GM18861 (cell line): ENCODE results near the gene EIF1.
"Not testable (repeated sequence)": the region's sequence is repeated elsewhere in the genome, so short reads cannot be mapped to it uniquely, and the experiment has no call there.

Experiments
- ATAC-seq: cut with Tn5 transposase; IDR thresholded peaks from one replicate; pipeline ENCODE4 v1.9.1; 2021; ENCODE audit not compliant: unreplicated experiment

EIF1 gene

DNA sequence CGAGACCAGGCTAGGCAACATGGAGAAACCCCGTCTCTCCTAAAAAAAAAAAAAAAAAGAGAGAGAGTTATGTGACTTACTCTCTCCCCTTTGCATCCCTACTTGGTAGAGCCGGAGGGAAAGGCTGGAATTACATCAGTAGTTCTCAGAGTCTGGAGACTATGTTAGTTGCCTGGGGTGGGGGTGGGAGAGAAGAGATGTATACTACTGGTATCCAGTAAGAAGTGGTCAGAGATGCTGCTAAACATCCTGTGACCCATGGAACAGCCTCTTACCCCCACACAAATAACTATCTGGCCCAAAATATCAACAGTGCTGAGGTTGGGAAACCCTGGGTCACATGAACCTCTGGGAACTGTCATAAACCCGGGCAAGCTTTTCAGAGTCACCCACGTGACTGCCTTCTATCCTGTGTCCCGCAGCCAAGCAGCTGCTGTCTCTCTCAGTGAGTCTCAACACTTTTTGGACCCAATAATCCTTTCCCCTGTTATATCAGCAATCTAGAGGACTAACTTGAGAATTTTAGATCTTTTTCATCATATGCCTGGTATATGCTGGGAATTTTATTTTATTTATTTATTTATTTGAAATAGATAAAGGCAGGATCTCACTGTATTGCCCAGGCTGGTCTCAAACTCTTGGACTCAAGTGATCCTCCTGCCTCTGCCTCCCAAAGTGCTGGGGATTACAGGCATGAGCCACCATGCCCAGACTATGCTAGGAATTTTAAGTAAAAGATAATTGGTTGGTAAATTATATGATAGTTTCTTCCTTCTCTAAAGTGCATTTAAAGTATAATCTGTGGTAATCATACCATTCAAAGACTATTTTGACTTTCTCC is 8.7 kb downstream of the EIF1 start:
- no peak for ATAC-seq

DNA sequence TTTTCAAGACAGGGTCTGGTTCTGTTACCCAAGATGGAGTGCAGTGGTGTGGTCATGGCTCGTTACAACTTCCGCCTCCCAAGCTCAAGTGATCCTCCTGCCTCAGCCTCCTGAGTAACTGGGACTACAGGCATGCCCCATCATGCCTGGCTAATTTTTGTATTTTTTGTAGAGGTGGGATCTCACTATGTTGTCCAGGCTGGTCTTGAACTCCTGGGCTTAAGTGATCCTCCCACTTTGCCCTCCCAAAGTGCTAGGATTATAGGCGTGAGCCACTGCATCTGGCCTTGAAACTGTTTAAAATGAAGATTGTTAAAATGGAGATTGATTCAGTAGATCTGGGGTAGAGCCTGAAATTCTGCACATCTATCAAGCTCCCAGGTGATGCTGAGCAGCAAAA is 12.2 kb downstream of the EIF1 start:
- ATAC-seq: not testable (repeated sequence)

DNA sequence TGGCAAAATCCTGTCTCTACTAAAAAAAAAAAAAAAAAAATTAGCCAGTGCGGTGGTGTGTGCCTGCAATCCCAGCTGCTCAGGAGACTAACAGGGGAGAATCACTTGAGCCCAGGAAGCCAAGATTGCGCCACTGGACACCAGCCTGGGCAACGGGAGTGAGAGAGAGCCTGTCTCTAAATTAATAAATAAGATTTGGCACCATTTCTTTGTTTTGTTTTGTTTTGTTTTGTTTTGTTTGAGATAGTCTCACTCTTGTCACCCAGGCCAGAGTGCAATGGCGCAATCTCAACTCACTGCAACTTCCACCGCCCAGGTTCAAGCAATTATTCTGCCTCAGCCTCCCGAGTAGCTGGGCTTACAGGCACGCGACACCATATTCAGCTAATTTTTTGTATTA is 14.0 kb downstream of the EIF1 start:
- ATAC-seq: no peak

DNA sequence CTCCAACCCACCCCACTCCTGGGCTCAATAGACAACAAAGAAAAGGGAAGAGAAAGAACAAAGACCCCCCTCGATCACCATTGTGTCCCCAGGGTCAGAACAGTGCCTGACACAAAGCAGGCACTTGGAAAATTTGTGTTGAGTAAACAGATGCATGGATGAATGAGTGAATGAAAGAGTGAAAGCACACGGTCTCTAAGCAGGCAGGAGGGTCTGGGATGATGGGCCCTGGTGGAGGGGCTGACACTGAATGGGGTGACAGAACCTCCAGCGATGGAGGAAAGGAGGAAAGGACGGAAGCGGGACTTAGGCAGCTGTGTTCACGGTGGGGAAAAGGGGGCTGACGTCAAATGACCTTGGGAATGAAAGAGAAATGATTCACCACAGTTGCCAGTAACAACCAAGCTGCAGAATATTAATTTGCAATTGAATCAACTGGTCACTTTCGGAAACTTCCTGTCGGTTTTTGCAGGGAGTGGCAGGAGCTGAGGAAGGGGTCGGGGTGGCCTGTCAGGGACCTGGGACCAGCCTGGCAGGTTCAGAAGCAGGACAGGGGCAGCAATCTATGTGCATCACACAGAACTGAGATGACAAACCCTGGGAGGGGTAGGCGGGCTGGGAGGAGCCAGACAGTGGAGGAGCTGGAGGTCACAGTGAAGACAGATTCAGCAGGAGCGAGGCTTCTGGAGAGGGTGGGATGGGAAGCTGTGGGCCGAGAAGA is 16.7 kb downstream of the EIF1 start:
- no peak for ATAC-seq

DNA sequence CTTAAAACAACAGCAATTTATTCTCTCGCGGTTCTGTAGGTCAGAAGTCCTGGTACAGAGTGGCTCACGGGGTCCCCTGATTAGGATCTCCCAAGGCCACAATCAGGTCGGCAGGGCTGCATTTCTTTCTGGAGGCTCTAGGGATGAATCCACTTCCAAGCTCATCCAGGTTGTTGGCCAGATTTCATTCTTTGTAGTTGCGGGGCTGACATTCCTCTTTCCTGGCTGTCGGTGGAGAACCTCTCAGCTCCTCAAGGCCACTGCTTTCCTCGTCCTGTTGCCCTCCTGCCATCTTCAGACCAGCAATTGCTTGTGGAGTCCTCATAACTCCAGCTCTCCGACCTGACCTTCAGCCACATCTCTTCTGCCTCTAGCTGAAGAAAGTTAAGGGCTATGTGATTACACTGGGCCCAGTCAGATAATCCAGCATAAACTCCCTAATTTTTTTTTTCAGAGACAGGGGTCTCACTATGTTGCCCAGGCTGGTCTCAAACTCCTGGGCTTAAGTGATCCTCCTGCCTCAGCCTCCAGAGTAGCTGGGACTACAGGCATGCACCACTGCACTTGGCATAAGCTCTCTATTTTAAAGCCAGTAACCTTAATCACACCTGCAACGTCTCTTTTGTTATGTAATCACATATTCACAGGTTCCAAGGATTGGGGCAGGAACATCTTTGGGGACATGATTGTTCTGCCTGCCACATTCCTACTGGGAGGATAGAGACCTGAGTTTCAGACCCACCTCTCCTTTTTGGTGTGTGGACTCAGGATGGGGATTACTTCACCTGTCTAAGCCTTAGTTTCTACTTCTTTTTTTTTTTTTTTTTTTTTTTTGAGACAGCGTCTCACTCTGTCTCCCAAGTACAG is 19.4 kb downstream of the EIF1 start:
- ATAC-seq: no peak

DNA sequence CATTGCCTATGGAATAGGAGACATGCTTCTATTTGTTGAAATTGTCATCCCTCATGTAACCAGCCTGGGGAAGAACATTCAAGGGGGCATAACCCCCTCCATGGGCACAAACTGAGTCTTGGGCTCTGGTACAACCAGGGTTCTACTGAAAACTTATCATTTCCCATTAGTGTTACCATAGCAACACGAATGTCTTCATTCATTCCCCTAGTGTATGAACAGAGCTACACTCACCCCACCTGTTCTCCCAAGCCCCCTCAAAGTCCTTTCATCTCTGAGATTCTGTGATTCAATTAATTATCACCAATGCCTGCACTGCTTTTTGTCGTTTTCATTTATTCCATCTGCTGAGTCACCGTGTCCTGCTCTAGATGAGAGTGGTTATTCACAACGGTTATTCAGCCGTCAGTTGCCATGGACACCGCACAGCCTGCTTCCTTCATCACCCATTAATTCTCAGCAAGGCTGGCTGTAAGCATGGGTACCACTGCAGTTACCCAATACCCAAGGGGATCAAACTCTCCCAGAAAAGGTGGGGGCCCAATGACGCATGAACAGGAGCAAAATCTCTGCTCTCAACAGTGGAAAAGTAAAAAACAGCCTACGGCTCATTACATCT is 21.9 kb downstream of the EIF1 start:
- no peak for ATAC-seq

DNA sequence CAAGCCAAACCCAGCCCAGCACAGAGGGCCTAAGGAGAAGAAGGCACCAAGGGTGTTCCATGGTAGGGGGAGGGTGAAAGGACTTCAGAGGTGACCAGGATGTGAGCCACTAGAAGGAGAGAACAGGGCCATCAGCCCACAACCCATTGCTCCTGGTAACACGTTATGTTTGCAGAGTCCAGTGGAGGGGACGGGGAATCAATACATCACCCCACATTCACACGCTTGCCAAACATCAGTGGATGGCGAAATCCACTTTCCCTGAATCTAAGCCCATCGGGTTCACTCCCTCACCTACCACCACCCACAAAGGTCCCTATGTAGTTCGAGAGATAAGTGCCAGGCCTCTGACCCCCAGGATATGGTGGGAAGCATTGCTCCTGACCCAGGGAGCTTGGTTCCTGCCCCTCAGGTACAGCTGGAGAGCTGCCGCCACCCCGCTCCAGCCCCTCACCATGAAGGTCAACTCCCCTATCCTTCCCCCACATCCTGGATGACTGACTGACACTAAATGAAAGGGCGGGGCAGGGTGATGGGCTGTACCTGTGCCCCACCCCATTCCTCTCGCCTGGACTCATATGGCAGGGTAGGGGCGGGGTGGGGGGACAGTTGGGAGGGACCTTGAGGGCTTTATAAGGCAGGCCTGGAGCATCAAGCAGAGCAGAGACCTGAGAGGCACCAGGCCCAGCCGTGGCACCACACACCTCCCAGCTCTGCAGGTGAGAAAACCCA is 23.1 kb downstream of the EIF1 start, which contains the start of gene GAST:
Gene GAST (plus strand): TSS at position 663 of the 732 bp plus-strand sequence. CDS start 3,106 bp downstream, outside the sequence.
- no peak for ATAC-seq

DNA sequence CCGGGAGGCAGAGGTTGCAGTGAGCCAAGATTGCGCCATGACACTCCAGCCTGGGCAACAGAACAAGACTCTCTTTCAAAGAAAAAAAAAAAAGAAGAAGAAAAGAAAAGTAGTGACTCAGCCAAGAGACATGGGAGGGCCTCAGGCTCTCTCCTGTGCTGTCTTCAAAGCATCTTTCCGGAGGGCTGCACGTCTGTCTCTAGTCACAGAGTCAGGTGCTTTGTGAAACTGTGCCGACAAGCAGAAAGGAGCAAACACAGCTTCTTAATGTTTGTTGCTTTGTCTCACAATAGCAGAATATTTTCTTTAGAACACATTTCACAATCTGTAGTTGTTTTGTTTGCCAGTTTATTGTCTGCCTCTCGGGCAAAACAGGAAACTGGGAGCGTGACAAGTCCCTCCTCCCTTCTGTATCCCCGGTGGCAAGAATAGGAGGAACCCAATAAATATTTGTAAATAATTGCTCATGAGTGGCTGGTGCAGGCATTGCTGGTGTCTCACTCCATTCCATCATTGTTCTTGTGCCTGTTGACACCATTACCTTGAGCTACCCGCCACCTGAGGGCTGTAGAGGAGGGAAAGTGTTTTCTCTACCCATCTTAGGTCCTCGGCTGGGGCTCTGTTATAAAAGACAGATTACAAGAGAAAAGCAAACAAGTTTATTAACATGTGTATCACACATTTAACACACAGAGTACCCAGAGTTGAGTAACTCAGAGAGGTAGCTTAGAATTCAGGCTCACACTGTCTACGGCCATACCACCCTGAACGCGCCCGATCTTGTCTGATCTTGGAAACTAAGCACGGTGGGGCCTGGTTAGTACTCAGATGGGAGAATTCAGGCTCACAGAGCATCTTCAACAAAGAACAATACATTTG is 29.0 kb downstream of the EIF1 start:
- ATAC-seq: no peak

DNA sequence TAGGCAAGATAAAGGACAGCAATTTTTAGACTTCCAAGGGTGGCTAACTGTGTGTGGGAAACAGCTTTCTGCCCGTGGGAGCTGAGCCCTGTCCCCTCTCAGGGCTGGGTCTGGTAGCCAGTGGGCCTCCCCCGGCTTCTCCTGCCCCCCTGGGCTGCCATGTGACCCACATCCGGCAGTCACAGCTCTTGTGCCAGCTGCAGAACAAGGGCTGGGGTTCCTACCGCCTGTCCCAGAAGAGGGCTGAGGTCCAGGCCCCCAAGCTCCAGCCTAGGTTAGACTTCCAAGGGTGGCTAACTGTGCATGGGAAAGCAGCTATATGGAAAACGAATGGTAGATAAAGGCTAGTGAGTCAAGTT is 29.6 kb downstream of the EIF1 start:
- ATAC-seq: no peak

DNA sequence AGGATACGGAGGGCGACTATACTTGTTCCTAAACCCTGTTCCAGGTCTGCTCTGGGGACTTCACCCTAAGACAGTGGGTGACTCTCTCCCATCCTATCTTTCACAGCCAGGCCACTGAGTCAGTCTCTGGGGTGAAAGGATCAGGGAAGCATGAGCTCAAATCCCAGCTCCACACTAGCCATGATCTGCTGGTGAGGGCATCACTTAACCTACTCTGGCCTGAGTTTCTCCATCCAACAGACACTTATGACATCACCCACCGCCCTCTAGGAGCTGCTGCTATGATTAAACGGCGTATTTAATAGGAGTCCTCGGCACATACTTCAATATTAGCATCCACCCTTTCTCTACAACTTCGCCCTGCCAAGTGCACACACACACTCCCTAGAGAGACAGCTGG is 33.5 kb downstream of the EIF1 start:
- no peak for ATAC-seq

DNA sequence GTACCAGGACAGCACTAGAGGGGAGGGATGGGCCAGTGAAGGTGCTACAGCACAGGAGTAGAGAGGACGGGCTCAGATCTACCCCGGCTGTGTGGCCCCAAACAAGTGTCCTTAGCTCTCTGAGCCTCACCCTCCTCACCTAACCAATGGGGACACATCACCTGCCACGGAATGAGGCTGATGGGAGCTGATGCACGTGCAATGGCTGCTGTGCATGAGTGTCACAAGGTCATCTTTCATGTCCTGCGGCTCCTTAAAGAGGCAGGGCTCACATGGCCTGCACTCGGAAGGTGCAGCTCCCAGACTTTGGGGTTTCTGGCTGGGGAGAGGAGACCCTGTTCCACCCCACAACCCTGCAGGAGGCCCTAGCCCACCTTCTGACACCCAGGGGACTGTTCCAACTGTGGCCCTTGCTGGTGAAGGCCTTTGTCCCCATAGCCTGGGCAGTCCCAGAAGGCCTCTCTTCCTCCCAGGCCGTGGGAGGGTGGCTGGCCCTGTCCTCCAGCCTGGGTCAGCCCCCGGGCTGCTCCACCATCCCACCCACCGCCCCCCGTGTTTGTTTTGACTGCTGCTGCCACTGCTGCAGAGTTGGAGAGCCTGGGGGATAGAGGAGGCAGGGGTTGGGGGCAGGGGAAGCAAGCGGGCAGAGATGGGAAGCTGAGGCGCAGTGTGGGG is 35.3 kb downstream of the EIF1 start:
- no peak for ATAC-seq

DNA sequence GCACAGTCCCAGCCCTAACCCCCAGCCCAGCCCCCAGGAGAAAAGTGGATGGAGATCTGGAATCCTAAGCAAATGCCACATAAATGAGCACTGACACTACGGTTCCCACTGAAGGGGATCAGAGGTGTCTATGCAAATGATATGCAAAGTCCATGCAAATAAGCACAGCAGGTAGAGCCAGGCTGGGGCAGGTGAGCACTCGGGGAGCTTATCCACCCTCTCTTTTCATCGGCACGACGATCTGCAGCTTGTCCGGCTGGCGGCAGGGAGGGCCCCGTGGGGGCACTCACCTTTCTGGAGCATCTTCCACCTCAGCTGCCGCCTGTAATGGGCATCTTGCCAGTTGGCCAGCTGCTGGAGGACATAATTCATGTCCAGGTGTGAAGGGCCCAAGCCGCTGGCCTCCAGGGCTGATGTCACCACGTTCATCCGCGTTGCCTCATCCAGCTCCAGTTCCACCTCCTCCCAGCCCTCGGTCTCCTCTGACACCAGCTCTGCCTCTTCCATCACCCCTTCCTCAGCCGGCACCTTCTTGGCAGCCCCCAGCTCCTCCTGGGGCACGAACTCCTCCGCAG is 35.9 kb downstream of the EIF1 start:
- no peak for ATAC-seq

DNA sequence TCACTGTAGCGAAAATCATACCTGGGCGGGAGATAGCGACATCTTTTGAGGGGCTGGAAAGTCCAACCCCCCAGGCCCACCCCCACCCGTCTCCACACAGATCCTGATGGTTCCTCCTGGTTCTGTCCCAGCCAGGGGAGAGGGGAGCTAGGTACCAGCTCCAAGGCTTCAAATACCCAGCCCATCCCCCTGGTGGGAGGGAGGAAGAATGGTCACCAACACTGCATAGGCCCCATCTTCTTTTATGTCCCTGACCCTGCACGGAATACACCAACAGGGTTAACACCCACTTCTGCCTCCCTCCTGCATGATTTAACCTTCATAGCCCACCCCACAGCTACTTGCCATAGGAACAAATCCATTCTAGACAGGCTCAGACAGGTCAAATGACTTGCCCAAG is 36.4 kb downstream of the EIF1 start:
- no peak for ATAC-seq

DNA sequence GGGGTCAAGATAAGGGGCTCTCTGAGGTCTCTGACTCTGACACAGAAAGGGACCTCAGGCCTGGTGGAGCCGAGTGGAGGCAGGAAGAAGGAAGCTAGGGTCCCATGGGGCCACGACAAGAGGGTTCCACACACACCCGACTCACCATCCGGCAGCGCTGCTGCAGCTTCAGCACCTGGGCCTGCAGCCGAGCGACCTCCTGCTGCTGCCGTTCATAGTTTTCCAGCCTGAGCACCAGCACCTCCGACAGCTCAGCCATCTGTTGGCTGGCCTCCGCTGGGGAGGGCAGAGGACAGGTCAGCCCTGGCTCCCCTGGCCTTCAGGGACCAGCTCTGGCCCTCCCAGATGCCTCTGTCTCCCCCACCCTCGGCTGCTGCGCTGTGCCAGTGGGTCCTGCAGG is 39.4 kb downstream of the EIF1 start:
- no peak for ATAC-seq

DNA sequence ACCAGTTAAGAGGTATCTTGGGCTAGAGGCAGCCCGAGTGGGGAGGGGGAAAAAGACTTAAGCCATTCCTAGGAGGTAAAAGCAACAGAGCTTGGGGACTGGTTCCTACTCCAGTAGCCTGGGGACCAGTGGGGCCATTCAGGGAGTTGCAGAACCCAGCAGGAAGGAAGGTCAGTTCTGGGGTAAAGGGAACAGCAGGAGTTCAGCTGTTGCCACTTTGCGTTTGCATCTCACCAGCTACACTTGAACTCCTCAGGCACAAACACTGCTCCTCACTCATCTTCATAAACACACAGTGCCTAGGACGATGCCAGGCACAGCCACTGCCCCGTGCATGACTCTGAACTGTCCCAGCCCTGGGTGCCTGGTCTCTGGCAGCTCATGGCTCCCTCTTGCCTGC is 41.8 kb downstream of the EIF1 start:
- ATAC-seq: no peak

DNA sequence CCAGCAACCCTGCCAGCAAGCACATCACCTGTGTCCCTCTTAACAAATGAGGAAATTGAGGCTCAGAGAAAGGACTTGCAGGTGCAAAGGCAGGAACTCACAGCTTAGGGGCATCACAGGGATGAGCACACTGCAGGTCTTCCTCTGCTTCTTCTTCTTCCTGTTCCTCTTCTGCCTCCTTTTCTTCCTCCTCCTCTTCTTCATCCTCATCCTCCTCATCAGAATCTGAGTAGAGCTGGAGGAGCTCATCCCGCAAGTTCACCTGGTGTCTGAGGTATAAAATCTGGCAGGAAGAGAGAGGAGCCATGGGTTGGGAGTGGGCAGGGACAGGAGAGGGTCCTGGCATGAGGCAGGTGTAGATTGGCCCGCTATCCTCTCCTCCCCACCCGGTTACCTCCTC is 43.2 kb downstream of the EIF1 start:
- no peak for ATAC-seq

DNA sequence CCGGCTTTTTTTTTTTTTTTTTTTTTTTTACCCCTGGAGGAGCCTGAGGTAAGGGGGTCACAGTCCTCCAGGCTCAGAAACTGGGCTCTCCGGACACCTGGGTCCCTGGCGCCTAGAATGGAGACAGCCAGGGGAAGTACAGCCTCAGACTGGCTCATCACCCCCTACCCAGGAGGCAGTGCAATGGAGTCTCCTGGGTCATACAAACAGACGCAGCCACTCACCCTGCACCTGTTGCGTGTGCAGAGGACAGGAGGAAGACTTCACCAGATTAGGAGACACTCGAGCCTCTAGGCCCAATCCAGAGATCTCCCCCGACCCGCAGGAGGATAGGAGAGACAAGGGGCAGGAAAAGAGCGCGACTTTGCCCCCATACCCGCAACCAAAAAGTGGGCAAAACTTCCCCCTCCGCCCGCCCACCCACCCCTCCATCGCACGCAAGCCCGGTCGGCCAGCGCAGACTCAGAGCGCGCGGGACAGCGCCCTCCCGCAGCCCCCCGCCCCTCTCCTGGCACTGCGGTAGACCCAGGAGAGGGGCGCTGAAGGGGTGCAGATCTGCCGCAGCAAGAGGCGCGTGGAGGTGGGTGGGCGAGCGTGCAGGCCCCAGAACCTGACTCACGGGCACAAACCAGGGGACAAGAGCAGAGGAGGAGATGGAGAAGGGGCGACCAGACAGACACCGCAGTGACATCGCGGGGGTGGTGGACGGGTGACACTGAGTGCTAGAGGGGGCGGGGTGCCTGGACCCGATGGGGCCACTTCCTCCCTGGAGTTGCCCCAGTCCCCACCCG is 44.9 kb downstream of the EIF1 start:
- ATAC-seq: no peak
